ENCODE results near the gene ZNF823. TPM values are rescaled to one million over a fixed set of nuclear protein-coding genes. Genes with fewer than 3 reads are reported as not detected.
A peak's percentile ranks its signal among the peaks of the same experiment; 100 is the strongest.
"Not testable (repeated sequence)": the region's sequence is repeated elsewhere in the genome, so short reads cannot be mapped to it uniquely, and the experiment has no call there.

The ZNF823 gene
- total RNA-seq, 2 donors from 2014 or later: 4.7 to 11.9 TPM

DNA sequence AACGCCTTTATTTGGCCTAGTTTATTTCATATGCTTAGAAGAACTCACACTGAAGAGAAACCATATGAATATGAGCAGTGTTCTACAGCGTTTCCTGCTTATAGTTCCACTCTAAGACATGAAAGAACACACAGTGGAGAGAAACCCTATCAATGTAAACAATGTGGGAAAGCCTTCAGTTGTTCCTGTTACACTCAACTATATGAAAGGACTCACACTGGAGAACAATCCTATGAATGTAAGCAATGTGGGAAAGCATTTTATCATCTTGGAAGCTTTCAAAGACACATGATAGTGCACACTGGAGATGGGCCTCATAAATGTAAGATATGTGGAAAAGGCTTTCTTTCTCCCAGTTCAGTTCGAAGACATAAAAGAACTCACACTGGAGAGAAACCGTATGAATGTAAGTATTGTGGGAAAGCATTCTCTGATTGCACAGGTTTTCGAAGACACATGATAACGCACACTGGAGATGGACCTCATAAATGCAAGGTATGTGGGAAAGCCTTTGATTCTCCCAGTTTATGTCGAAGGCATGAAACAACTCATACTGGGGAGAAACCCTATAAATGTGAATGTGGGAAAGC lies 41.8 kb upstream of the ZNF823 start:
- Histone ChIP-seq H3K27me3 (no peaks in the 10 kb centered on the region), H3K4me3 (no peak overlapping the region), H3K36me3 (replicated peaks in 1 of 2; ENCODE audit: insufficient read depth in 1 of 2, low read depth in 2 of 2) (peaks cover 35 to 37% of the 10 kb centered on the region in 2 donors), H3K9me3 (peaks cover 0 to 60% (median 0%) of the 10 kb centered on the region in 3 donors), H3K4me1 (no peaks in the 10 kb centered on the region), H3K27ac (no peak overlapping the region)
- no peak for DNase-seq
- intact Hi-C loops (cut with DNase I): loop anchor here (10.0 kb wide), 1 partner anchor 214 kb away; no protein-coding TSS in a partner anchor
- 95 to 98% methylated on average over 7 of the region's 7 CpGs for WGBS, 2 donors
- ATAC-seq: no peak
- TF ChIP-seq, protein P1, sequence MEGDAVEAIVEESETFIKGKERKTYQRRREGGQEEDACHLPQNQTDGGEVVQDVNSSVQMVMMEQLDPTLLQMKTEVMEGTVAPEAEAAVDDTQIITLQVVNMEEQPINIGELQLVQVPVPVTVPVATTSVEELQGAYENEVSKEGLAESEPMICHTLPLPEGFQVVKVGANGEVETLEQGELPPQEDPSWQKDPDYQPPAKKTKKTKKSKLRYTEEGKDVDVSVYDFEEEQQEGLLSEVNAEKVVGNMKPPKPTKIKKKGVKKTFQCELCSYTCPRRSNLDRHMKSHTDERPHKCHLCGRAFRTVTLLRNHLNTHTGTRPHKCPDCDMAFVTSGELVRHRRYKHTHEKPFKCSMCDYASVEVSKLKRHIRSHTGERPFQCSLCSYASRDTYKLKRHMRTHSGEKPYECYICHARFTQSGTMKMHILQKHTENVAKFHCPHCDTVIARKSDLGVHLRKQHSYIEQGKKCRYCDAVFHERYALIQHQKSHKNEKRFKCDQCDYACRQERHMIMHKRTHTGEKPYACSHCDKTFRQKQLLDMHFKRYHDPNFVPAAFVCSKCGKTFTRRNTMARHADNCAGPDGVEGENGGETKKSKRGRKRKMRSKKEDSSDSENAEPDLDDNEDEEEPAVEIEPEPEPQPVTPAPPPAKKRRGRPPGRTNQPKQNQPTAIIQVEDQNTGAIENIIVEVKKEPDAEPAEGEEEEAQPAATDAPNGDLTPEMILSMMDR (IDR thresholded peaks at IDR 0.05): no peak
- no peak for TF ChIP-seq POLR2A (IDR thresholded peaks at IDR 0.05)

DNA sequence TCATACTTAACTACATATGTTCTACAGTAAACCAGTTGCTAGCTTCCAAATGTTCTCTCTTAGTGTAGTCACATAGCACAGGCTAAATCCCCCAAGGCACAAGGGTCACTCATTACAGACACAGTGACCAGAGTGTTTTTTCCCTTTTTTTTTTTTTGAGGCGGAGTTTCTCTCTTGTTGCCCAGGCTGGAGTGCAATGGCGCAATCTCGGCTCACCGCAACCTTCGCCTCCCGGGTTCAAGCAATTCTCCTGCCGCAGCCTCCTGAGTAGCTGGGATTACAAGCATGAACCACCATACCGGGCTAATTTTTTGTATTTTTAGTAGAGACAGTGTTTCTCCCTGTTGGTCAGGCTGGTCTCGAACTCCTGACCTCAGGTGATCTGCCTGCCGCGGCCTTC lies 37.9 kb upstream of the ZNF823 start:
- 97 to 98% methylated on average over 11 of the region's 11 CpGs for WGBS, 2 donors
- H3K4me3 ChIP-seq; DNase-seq; H3K27me3 ChIP-seq; H3K27ac ChIP-seq; ATAC-seq; H3K4me1 ChIP-seq; intact Hi-C loops (cut with DNase I): not testable (repeated sequence)
- H3K36me3 ChIP-seq (replicated peaks in 1 of 2; ENCODE audit: insufficient read depth in 1 of 2, low read depth in 2 of 2): peaks cover 35 to 37% of the 10 kb centered on the region in 2 donors
- peaks cover 0 to 36% (median 0%) of the 10 kb centered on the region in 3 donors for H3K9me3 ChIP-seq

DNA sequence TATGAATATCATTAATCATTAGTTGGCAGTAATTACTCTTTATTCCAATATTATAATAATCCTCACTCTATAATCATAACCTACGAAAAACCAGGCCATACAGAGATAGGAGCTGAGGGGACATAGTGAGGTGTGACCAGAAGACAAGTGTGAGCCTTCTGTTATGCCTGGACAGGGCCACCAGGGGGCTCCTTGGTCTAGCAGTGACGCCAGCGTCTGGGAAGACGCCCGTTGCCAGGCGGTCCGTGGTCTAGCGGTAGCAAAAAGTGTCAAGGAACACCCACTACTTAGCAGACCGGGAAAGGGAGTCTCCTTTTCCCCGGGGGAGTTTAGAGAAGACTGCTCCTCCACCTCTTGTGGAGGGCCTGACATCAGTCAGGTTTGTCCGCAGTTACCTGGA lies 32.8 kb upstream of the ZNF823 start:
- H3K4me1 ChIP-seq: peaks cover 13% of the 10 kb centered on the region
- H3K4me3 ChIP-seq; H3K9me3 ChIP-seq; DNase-seq; H3K27me3 ChIP-seq; H3K27ac ChIP-seq; ATAC-seq; H3K36me3 ChIP-seq (replicated peaks in 1 of 2; ENCODE audit: insufficient read depth in 1 of 2, low read depth in 2 of 2); intact Hi-C loops (cut with DNase I): not testable (repeated sequence)
- WGBS, 2 donors: 74 to 87% methylated on average over 11 of the region's 11 CpGs

DNA sequence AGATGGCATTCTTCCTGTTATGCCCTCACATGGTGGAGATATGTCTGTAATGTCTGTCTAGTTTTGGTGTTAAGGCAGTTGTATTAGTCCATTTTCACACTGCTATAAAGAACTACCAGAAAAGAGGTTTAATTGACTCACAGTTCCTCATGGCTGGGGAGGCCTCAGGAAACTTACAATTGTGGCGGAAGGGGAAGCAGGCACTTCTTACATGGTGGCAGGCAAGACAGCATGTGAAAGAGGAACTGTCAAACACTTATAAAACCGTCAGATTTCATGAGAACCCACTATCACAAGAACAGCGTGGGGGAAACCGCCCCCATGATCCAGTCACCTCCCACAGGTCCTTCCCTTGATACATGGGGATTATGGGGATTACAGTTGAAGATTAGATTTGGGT lies 31.2 kb upstream of the ZNF823 start:
- ATAC-seq (no peak), DNase-seq (no peak)
- Histone ChIP-seq H3K4me1 (peaks cover 17% of the 10 kb centered on the region), H3K36me3 (replicated peaks in 1 of 2; ENCODE audit: insufficient read depth in 1 of 2, low read depth in 2 of 2) (no peaks in the 10 kb centered on the region), H3K27me3 (no peaks in the 10 kb centered on the region), H3K9me3 (peaks cover 0 to 5% (median 0%) of the 10 kb centered on the region in 3 donors), H3K27ac (no peak overlapping the region), H3K4me3 (no peak overlapping the region)
- intact Hi-C loops (cut with DNase I): no loop called here
- TF ChIP-seq POLR2A (IDR thresholded peaks at IDR 0.05): no peak
- TF ChIP-seq, protein P1 (IDR thresholded peaks at IDR 0.05): no peak
- 93 to 97% methylated on average over 4 of the region's 4 CpGs for WGBS, 2 donors

DNA sequence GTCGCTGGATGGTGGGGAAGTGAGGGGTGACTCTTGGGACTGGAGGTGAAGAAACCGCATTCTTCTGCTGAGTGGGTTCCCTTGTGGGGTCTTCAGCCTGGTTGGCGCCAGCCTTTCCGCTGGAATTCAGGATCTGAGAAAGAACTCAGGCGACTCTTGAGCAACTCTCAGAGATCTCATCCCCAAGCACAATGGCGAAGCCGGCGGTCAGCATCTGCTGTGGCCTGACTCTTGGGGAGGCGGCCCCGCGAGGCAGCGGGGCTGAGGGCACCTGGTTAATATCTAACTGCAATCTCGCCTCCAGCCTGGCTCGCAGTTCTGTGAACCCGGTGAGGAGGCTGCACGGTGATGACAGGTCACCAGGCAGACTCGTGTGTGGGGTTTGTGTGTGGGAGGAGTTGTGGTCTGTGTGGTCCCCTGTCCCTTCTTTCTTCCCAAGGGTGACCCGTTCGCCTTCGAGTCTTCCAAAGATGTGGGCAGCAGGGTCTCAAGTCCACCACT lies 28.9 kb upstream of the ZNF823 start:
- Histone ChIP-seq H3K27ac (peak overlapping the region; percentile 86 to 97 (median 94)), H3K27me3 (no peaks in the 10 kb centered on the region), H3K4me1 (peaks cover 17% of the 10 kb centered on the region), H3K9me3 (peaks cover 0 to 5% (median 0%) of the 10 kb centered on the region in 3 donors), H3K36me3 (replicated peaks in 1 of 2; ENCODE audit: insufficient read depth in 1 of 2, low read depth in 2 of 2) (no peaks in the 10 kb centered on the region), H3K4me3 (peak overlapping the region; percentile 62 to 83)
- ATAC-seq: peak; percentile 47
- no peak for TF ChIP-seq POLR2A (IDR thresholded peaks at IDR 0.05)
- TF ChIP-seq, protein P1 (IDR thresholded peaks at IDR 0.05): no peak
- DNase-seq: peak; percentile 60 to 74 (median 72)
- WGBS, 2 donors: 1 to 3% methylated on average over 14 to 20 of the region's 20 CpGs
- intact Hi-C loops (cut with DNase I): no loop called here
